ENCODE results near the gene BCL11A.

Gene BCL11A

GRCh38 chr2:60553495-60554073 is at the start of gene BCL11A:
BCL11A (minus strand) TSS chr2:60553654; CDS start chr2:60553270, 384 bp downstream.
- Mint-ChIP-seq H3K4me1 (peaks cover 42% of the 10 kb centered on the region), H3K27ac (ENCODE audit: low read depth) (peak within 1 kb of the TSS; percentile 80), H3K9me3 (no peaks in the 10 kb centered on the region), H3K27me3 (peaks cover 76% of the 10 kb centered on the region), H3K4me3 (peak within 1 kb of the TSS; percentile 84), H3K36me3 (ENCODE audit: insufficient read depth) (peaks cover 10% of the 10 kb centered on the region)
- DNase-seq (ENCODE audit: low spot score in 2 of 2) (no peak), ATAC-seq (replicated peaks; ENCODE audit: extremely low read depth, poor library complexity, severe bottlenecking) (no peak)

GRCh38 chr2:60602828-60603532 is 49.5 kb upstream of the BCL11A start:
- Mint-ChIP-seq H3K27ac (ENCODE audit: low read depth) (no peak overlapping the region), H3K27me3 (peaks cover 66% of the 10 kb centered on the region)
- no peak for DNase-seq (ENCODE audit: low spot score in 2 of 2)

GRCh38 chr2:60602388-60602787 is 48.9 kb upstream of the BCL11A start:
- no peaks in the 10 kb centered on the region for H3K9me3 Mint-ChIP-seq
- no peak for ATAC-seq (replicated peaks; ENCODE audit: extremely low read depth, poor library complexity, severe bottlenecking)
- H3K4me1 Mint-ChIP-seq = no peaks in the 10 kb centered on the region
- H3K27ac Mint-ChIP-seq (ENCODE audit: low read depth) = no peak overlapping the region
- peaks cover 69% of the 10 kb centered on the region for H3K27me3 Mint-ChIP-seq
- DNase-seq (ENCODE audit: low spot score in 2 of 2) = no peak
- H3K4me3 Mint-ChIP-seq = no peak overlapping the region
- H3K36me3 Mint-ChIP-seq (ENCODE audit: insufficient read depth) = peaks cover 2% of the 10 kb centered on the region

More at GRCh38 chr2:60602828-60603532, 49.5 kb upstream of the BCL11A start:
- Mint-ChIP-seq H3K4me1 (no peaks in the 10 kb centered on the region), H3K36me3 (ENCODE audit: insufficient read depth) (peaks cover 2% of the 10 kb centered on the region), H3K9me3 (no peaks in the 10 kb centered on the region), H3K4me3 (no peak overlapping the region)
- ATAC-seq (replicated peaks; ENCODE audit: extremely low read depth, poor library complexity, severe bottlenecking) = no peak

GRCh38 chr2:60598271-60598670 is 44.8 kb upstream of the BCL11A start:
- DNase-seq (ENCODE audit: low spot score in 2 of 2) (no peak), ATAC-seq (replicated peaks; ENCODE audit: extremely low read depth, poor library complexity, severe bottlenecking) (no peak)
- H3K4me3 Mint-ChIP-seq = no peak overlapping the region
- H3K27ac Mint-ChIP-seq (ENCODE audit: low read depth) = no peak overlapping the region
- no peaks in the 10 kb centered on the region for H3K4me1 Mint-ChIP-seq
- H3K9me3 Mint-ChIP-seq = no peaks in the 10 kb centered on the region
- peaks cover 69% of the 10 kb centered on the region for H3K27me3 Mint-ChIP-seq
- H3K36me3 Mint-ChIP-seq (ENCODE audit: insufficient read depth) = no peaks in the 10 kb centered on the region

GRCh38 chr2:60597346-60597745 is 43.9 kb upstream of the BCL11A start:
- H3K27me3 Mint-ChIP-seq = peaks cover 69% of the 10 kb centered on the region
- H3K36me3 Mint-ChIP-seq (ENCODE audit: insufficient read depth) = no peaks in the 10 kb centered on the region
- H3K4me1 Mint-ChIP-seq = no peaks in the 10 kb centered on the region
- no peak overlapping the region for H3K4me3 Mint-ChIP-seq
- ATAC-seq (replicated peaks; ENCODE audit: extremely low read depth, poor library complexity, severe bottlenecking) = no peak
- H3K9me3 Mint-ChIP-seq = no peaks in the 10 kb centered on the region
- no peak for DNase-seq (ENCODE audit: low spot score in 2 of 2)
- H3K27ac Mint-ChIP-seq (ENCODE audit: low read depth) = no peak overlapping the region

GRCh38 chr2:60596411-60596810 is 43.0 kb upstream of the BCL11A start:
- Mint-ChIP-seq H3K4me1 (no peaks in the 10 kb centered on the region), H3K36me3 (ENCODE audit: insufficient read depth) (no peaks in the 10 kb centered on the region), H3K4me3 (no peak overlapping the region), H3K27me3 (peaks cover 79% of the 10 kb centered on the region), H3K27ac (ENCODE audit: low read depth) (no peak overlapping the region), H3K9me3 (no peaks in the 10 kb centered on the region)
- no peak for ATAC-seq (replicated peaks; ENCODE audit: extremely low read depth, poor library complexity, severe bottlenecking)
- DNase-seq (ENCODE audit: low spot score in 2 of 2) = no peak

- no peak overlapping the region for H3K4me3 Mint-ChIP-seq
- H3K9me3 Mint-ChIP-seq = no peaks in the 10 kb centered on the region
- peaks cover 83% of the 10 kb centered on the region for H3K27me3 Mint-ChIP-seq
- no peaks in the 10 kb centered on the region for H3K4me1 Mint-ChIP-seq
- H3K36me3 Mint-ChIP-seq (ENCODE audit: insufficient read depth) = no peaks in the 10 kb centered on the region
- H3K27ac Mint-ChIP-seq (ENCODE audit: low read depth) = no peak overlapping the region
- no peak for ATAC-seq (replicated peaks; ENCODE audit: extremely low read depth, poor library complexity, severe bottlenecking)
- DNase-seq (ENCODE audit: low spot score in 2 of 2) = no peak
Observed at GRCh38 chr2:60595953-60596352, 42.5 kb upstream of the BCL11A start.

- no peak overlapping the region for H3K4me3 Mint-ChIP-seq
- no peak for ATAC-seq (replicated peaks; ENCODE audit: extremely low read depth, poor library complexity, severe bottlenecking)
Observed at GRCh38 chr2:60589104-60589503, 35.6 kb upstream of the BCL11A start.

GRCh38 chr2:60586081-60586480 is 32.6 kb upstream of the BCL11A start:
- Mint-ChIP-seq H3K27ac (ENCODE audit: low read depth) (no peak overlapping the region), H3K36me3 (ENCODE audit: insufficient read depth) (no peaks in the 10 kb centered on the region), H3K27me3 (peaks cover 82% of the 10 kb centered on the region), H3K4me3 (no peak overlapping the region), H3K4me1 (no peaks in the 10 kb centered on the region), H3K9me3 (no peaks in the 10 kb centered on the region)
- ATAC-seq (replicated peaks; ENCODE audit: extremely low read depth, poor library complexity, severe bottlenecking) (no peak), DNase-seq (ENCODE audit: low spot score in 2 of 2) (no peak)

More at GRCh38 chr2:60589104-60589503, 35.6 kb upstream of the BCL11A start:
- H3K4me1 Mint-ChIP-seq = no peaks in the 10 kb centered on the region
- no peak overlapping the region for H3K27ac Mint-ChIP-seq (ENCODE audit: low read depth)
- no peaks in the 10 kb centered on the region for H3K36me3 Mint-ChIP-seq (ENCODE audit: insufficient read depth)
- no peaks in the 10 kb centered on the region for H3K9me3 Mint-ChIP-seq
- peaks cover 82% of the 10 kb centered on the region for H3K27me3 Mint-ChIP-seq
- no peak for DNase-seq (ENCODE audit: low spot score in 2 of 2)

- Mint-ChIP-seq H3K4me3 (no peak overlapping the region), H3K27ac (ENCODE audit: low read depth) (no peak overlapping the region), H3K9me3 (no peaks in the 10 kb centered on the region), H3K36me3 (ENCODE audit: insufficient read depth) (no peaks in the 10 kb centered on the region), H3K27me3 (peaks cover 82% of the 10 kb centered on the region), H3K4me1 (no peaks in the 10 kb centered on the region)
- ATAC-seq (replicated peaks; ENCODE audit: extremely low read depth, poor library complexity, severe bottlenecking) (no peak), DNase-seq (ENCODE audit: low spot score in 2 of 2) (no peak)
Observed at GRCh38 chr2:60585276-60585675, 31.8 kb upstream of the BCL11A start.

GRCh38 chr2:60583604-60584003 is 30.1 kb upstream of the BCL11A start:
- no peaks in the 10 kb centered on the region for H3K4me1 Mint-ChIP-seq
- no peak for DNase-seq (ENCODE audit: low spot score in 2 of 2)
- H3K27ac Mint-ChIP-seq (ENCODE audit: low read depth) = no peak overlapping the region
- H3K9me3 Mint-ChIP-seq = no peaks in the 10 kb centered on the region
- peaks cover 84% of the 10 kb centered on the region for H3K27me3 Mint-ChIP-seq
- no peak overlapping the region for H3K4me3 Mint-ChIP-seq
- ATAC-seq (replicated peaks; ENCODE audit: extremely low read depth, poor library complexity, severe bottlenecking) = no peak
- H3K36me3 Mint-ChIP-seq (ENCODE audit: insufficient read depth) = no peaks in the 10 kb centered on the region

GRCh38 chr2:60581433-60582282 is 28.2 kb upstream of the BCL11A start:
- Mint-ChIP-seq H3K4me3 (peak overlapping the region; percentile 23), H3K36me3 (ENCODE audit: insufficient read depth) (no peaks in the 10 kb centered on the region), H3K27me3 (peaks cover 75% of the 10 kb centered on the region), H3K4me1 (no peaks in the 10 kb centered on the region), H3K27ac (ENCODE audit: low read depth) (no peak overlapping the region), H3K9me3 (no peaks in the 10 kb centered on the region)
- peak; percentile 76 for ATAC-seq (replicated peaks; ENCODE audit: extremely low read depth, poor library complexity, severe bottlenecking)
- DNase-seq (ENCODE audit: low spot score in 2 of 2) = peak; percentile 29 to 38
